ENCODE results near the gene TRPV2.
A peak's percentile ranks its signal among the peaks of the same experiment; 100 is the strongest.
"Not testable (repeated sequence)": the region's sequence is repeated elsewhere in the genome, so short reads cannot be mapped to it uniquely, and the experiment has no call there.

Gene TRPV2

DNA sequence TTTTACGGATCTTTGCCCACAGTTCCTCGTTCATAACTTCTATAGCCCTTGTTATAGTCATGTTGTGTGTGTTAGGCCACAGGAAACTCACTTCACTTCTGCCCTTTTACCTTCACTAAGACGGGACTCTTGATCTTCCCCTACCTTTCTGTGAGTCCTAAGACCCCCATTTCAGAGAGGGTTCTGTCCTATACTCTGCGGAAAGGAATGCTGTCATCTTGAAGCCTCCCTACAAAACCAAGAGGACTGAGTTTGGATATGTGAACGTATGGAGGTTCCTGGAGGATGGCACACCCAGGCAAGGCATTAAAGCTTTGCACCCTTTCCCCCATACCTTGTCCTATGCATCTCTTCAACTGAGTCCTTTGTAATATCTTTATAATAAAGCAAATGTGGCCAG lies 30.8 kb upstream of the TRPV2 start:
- ATAC-seq, result no peak
- TF ChIP-seq TOX (CRISPR knock-in tag; IDR thresholded peaks at IDR 0.05; ENCODE audit: borderline replicate concordance) (no peak), GLIS3 (CRISPR knock-in tag; IDR thresholded peaks at IDR 0.05) (no peak), RARB (CRISPR knock-in tag; IDR thresholded peaks at IDR 0.05) (no peak), SNAI2 (CRISPR knock-in tag; IDR thresholded peaks at IDR 0.05) (no peak), CSDC2 (CRISPR knock-in tag; IDR thresholded peaks at IDR 0.05) (no peak), PPARA (CRISPR knock-in tag; IDR thresholded peaks at IDR 0.05; ENCODE audit: borderline replicate concordance) (no peak), ZFP30 (CRISPR knock-in tag; IDR thresholded peaks at IDR 0.05) (no peak), OSR1 (CRISPR knock-in tag; IDR thresholded peaks at IDR 0.05) (no peak), ZNF70 (CRISPR knock-in tag; IDR thresholded peaks at IDR 0.05) (no peak), TCF4 (CRISPR knock-in tag; IDR thresholded peaks at IDR 0.05; ENCODE audit: borderline replicate concordance) (no peak), ARNTL (CRISPR knock-in tag; IDR thresholded peaks at IDR 0.05; ENCODE audit: borderline replicate concordance, low read depth) (no peak)
- TF ChIP-seq, protein P1, sequence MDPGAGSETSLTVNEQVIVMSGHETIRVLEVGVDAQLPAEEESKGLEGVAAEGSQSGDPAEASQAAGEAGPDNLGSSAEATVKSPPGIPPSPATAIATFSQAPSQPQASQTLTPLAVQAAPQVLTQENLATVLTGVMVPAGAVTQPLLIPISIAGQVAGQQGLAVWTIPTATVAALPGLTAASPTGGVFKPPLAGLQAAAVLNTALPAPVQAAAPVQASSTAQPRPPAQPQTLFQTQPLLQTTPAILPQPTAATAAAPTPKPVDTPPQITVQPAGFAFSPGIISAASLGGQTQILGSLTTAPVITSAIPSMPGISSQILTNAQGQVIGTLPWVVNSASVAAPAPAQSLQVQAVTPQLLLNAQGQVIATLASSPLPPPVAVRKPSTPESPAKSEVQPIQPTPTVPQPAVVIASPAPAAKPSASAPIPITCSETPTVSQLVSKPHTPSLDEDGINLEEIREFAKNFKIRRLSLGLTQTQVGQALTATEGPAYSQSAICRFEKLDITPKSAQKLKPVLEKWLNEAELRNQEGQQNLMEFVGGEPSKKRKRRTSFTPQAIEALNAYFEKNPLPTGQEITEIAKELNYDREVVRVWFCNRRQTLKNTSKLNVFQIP (CRISPR knock-in tag; IDR thresholded peaks at IDR 0.05; ENCODE audit: borderline replicate concordance, low read depth), result no peak
- TF ChIP-seq, protein P2, sequence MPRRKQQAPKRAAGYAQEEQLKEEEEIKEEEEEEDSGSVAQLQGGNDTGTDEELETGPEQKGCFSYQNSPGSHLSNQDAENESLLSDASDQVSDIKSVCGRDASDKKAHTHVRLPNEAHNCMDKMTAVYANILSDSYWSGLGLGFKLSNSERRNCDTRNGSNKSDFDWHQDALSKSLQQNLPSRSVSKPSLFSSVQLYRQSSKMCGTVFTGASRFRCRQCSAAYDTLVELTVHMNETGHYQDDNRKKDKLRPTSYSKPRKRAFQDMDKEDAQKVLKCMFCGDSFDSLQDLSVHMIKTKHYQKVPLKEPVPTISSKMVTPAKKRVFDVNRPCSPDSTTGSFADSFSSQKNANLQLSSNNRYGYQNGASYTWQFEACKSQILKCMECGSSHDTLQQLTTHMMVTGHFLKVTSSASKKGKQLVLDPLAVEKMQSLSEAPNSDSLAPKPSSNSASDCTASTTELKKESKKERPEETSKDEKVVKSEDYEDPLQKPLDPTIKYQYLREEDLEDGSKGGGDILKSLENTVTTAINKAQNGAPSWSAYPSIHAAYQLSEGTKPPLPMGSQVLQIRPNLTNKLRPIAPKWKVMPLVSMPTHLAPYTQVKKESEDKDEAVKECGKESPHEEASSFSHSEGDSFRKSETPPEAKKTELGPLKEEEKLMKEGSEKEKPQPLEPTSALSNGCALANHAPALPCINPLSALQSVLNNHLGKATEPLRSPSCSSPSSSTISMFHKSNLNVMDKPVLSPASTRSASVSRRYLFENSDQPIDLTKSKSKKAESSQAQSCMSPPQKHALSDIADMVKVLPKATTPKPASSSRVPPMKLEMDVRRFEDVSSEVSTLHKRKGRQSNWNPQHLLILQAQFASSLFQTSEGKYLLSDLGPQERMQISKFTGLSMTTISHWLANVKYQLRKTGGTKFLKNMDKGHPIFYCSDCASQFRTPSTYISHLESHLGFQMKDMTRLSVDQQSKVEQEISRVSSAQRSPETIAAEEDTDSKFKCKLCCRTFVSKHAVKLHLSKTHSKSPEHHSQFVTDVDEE (CRISPR knock-in tag; IDR thresholded peaks at IDR 0.05), result no peak
- TF ChIP-seq, protein P3, sequence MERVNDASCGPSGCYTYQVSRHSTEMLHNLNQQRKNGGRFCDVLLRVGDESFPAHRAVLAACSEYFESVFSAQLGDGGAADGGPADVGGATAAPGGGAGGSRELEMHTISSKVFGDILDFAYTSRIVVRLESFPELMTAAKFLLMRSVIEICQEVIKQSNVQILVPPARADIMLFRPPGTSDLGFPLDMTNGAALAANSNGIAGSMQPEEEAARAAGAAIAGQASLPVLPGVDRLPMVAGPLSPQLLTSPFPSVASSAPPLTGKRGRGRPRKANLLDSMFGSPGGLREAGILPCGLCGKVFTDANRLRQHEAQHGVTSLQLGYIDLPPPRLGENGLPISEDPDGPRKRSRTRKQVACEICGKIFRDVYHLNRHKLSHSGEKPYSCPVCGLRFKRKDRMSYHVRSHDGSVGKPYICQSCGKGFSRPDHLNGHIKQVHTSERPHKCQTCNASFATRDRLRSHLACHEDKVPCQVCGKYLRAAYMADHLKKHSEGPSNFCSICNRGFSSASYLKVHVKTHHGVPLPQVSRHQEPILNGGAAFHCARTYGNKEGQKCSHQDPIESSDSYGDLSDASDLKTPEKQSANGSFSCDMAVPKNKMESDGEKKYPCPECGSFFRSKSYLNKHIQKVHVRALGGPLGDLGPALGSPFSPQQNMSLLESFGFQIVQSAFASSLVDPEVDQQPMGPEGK (CRISPR knock-in tag; IDR thresholded peaks at IDR 0.05; ENCODE audit: borderline replicate concordance), result no peak

DNA sequence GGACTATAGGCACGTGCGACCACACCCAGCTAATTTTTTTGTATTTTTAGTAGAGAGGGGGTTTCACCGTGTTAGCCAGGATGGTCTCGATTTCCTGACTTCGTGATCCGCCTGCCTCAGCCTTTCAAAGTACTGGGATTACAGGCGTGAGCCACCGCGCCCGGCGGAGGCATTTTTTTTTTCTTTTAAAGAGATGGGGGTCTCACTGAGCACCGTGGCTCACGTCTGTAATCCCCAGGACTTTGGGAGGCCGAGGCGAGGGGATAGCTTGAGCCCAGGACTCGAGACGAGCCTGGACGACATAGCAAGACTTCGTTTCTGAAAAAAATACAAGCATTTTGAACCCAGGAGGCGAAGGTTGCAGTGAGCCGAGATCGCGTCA lies 29.3 kb upstream of the TRPV2 start:
- ATAC-seq, result not testable (repeated sequence)

DNA sequence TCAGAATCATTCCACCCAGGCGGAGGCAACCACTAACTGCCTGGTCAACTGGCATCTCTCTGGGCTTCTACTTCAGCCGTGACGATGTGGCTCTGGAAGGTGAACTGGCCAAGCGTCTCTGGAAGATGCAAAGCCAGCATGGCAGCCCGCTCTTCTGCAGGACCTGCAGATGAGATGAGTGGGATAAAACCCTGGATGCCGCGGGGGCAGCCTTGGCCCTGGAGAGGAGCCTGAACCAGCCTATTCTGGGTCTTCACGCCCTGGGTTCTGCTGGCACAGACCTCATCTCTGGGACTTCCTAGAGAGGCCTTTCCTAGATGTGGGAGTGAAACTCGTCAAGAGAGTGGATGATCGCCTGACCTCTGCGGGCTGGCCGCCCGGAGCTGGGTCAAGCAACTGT lies 23.9 kb upstream of the TRPV2 start:
- no peak for ATAC-seq
- TF ChIP-seq ZFP3 (CRISPR knock-in tag; IDR thresholded peaks at IDR 0.05), result no peak

DNA sequence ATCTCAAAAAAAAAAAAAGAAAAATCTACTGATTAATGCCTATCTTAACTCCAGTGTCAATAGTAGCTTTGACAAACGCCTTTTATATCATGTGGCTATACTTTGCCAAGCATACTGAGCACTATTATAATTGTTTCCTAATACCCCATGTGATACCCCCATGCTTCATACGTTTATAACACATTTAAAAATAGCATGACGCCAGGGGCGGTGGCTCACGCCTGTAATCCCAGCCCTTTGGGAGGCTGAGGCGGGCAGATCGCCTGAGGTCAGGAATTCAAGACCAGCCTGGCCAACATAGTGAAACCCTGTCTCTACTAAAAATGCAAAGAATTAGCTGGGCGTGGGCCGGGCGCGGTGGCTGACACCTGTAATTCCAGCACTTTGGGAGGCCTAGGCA lies 22.9 kb upstream of the TRPV2 start:
- not testable (repeated sequence) for ATAC-seq

DNA sequence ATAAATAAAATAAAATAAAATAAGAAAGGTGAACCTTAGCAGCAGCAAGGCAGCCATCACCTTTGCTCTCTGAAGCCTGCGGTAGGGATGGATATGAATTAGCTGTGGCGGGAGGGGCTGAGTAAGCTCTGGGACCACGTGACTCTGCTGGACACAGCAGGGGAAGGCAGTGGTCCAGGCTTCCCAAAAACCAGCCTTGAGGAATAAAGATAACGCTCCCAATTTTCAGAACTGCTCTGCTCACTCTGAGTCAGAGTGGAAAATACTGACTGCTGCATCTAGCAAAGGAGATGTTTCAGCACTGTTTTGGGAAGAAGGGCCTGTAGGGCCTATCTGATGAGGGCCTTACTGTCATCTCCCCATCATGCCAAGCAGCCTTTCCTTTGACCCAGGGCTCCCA lies 19.5 kb upstream of the TRPV2 start:
- ATAC-seq, result peak; percentile 40; the same call in 2 of the 3 replicates

DNA sequence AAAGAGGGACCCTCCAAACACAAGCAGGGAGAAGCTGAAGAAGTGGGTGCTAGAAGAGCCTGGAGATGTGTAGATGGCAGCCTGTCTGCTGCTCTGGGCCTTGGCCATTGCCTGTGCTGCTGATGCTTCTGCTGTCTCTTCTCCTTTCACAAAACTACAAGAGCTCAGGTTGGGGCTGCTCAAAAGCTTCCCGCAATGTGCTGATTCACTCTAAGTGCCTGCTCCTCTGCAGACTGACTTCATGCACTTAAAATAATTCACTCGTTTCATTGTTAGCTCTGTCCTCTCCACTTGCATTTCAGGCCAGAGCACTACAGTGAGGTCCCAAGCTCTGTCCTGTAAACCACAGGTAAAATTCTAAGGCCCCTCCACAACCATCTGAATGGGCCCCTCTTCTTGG lies 18.7 kb upstream of the TRPV2 start:
- ATAC-seq, result peak; percentile 37

DNA sequence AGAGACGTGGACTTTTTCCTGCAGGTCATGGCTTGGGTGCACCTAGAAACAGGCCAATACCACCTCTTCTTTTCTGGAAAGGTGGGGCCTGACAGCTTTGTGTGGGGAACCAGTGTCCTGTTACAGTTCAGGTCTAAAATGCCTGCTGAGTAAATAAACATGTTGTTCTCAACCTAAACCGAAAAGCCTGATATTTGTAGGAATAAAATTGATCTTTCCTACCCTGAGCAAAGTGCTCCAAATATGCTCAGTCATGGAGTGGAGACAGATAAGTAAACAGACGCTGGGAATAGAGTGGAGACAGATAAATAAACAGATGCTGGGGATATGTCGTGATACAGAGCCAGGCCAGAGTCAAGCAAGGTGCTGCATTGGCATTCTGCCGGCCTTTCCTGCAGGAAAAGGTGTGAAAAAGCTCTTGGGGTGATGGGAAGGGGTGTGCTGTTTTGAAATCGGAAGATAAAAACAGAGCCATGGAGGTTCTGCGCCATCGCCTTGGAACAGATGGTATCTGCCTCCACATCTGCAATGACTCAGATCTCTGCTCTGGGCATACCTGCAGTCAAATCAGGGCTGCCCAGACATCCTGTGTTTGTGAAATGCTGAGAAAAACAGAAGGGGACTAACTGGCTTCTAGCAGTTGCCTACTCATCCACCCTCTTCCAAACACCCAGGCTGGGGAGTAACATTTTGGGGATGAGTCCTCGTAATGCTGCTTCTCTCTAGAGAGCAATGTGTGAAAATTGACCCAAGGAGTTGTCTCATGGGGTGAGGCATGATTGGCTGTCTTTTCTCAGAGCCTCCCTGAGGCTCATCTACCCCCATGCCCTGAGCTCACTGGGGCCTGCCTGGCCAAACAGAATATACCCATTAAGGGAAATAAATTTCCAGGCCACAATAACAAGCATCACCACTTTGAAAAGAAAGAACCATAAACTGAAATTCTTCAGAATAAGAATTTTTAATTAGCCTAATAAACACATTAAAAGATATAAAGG lies 16.8 kb upstream of the TRPV2 start:
- ATAC-seq, result peak; percentile 68
- TF ChIP-seq GLIS3 (CRISPR knock-in tag; IDR thresholded peaks at IDR 0.05) (no peak), TCF4 (CRISPR knock-in tag; IDR thresholded peaks at IDR 0.05; ENCODE audit: borderline replicate concordance) (peak; percentile 83; the same call in 1 of the 2 replicates)

DNA sequence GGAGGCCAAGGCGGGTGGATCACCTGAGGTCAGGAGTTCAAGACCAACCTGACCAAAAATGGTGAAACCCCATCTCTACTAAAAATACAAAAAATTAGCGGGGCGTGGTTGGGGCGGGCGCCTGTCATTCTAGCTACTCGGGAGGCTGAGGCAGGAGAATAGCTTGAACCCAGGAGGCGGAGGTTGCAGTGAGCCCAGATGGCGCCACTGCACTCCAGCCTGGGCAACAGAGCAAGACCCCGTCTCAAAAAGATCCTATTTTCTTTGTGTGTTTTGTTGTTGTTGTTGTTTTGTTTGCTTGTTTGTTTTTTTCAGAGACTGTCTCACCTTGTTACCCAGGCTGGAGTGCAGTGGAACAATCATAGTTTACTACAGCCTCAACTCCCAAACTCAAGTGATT lies 11.5 kb upstream of the TRPV2 start:
- not testable (repeated sequence) for ATAC-seq
